Measurements from ENCODE around the gene PTPRN2. TPM values are rescaled to one million over a fixed set of nuclear protein-coding genes. Genes with fewer than 3 reads are reported as not detected.

The PTPRN2 gene
- total and polyA plus RNA-seq, 8 donors, result 12.2 to 49.2 (median 31.8) TPM

GRCh38 chr7:157602156-157602555 lies 985.5 kb downstream of the PTPRN2 start:
- Histone ChIP-seq H3K9me3 (no peaks in the 10 kb centered on the region), H3K4me1 (no peaks in the 10 kb centered on the region), H3K4me3 (no peak overlapping the region), H3K27me3 (no peaks in the 10 kb centered on the region), H3K27ac (no peak overlapping the region), H3K36me3 (no peaks in the 10 kb centered on the region)
- TF ChIP-seq CTCF (IDR thresholded peaks at IDR 0.05), result no peak
- FAIRE-seq, result no peak
- DNase-seq, result no peak
- intact Hi-C loops (cut with DNase I), result no loop called here
- 92 to 96% methylated on average over 15 of the region's 15 CpGs for WGBS, 2 donors
- no peak for ATAC-seq

GRCh38 chr7:157601530-157601929 lies 986.1 kb downstream of the PTPRN2 start:
- Histone ChIP-seq H3K4me1 (no peaks in the 10 kb centered on the region), H3K9me3 (no peaks in the 10 kb centered on the region), H3K36me3 (no peaks in the 10 kb centered on the region), H3K27ac (no peak overlapping the region), H3K27me3 (no peaks in the 10 kb centered on the region), H3K4me3 (no peak overlapping the region)
- FAIRE-seq (no peak), ATAC-seq (no peak), DNase-seq (peak in 1 of 6 donors; percentile 21)
- intact Hi-C loops (cut with DNase I), result no loop called here
- TF ChIP-seq CTCF (IDR thresholded peaks at IDR 0.05), result no peak
- 87 to 92% methylated on average over 11 of the region's 11 CpGs for WGBS, 2 donors

- Histone ChIP-seq H3K27ac (no peak overlapping the region), H3K4me1 (no peaks in the 10 kb centered on the region), H3K36me3 (no peaks in the 10 kb centered on the region), H3K27me3 (no peaks in the 10 kb centered on the region), H3K4me3 (no peak overlapping the region), H3K9me3 (no peaks in the 10 kb centered on the region)
- FAIRE-seq (no peak), ATAC-seq (no peak), DNase-seq (peak in 1 of 6 donors; percentile 38)
- intact Hi-C loops (cut with DNase I), result no loop called here
- WGBS, 2 donors, result 90 to 93% methylated on average over 4 of the region's 4 CpGs
- no peak for TF ChIP-seq CTCF (IDR thresholded peaks at IDR 0.05)
Measured at GRCh38 chr7:157599491-157599890, 988.1 kb downstream of the PTPRN2 start.

GRCh38 chr7:157597562-157597961 lies 990.1 kb downstream of the PTPRN2 start:
- no peak for DNase-seq
- FAIRE-seq, result no peak
- Histone ChIP-seq H3K9me3 (no peaks in the 10 kb centered on the region), H3K27me3 (no peaks in the 10 kb centered on the region), H3K4me3 (no peak overlapping the region), H3K27ac (no peak overlapping the region), H3K4me1 (no peaks in the 10 kb centered on the region), H3K36me3 (no peaks in the 10 kb centered on the region)
- intact Hi-C loops (cut with DNase I), result no loop called here
- TF ChIP-seq CTCF (IDR thresholded peaks at IDR 0.05), result no peak
- no peak for ATAC-seq
- 63 to 70% methylated on average over 7 of the region's 7 CpGs for WGBS, 2 donors

GRCh38 chr7:157596881-157597280 lies 990.7 kb downstream of the PTPRN2 start:
- TF ChIP-seq CTCF (IDR thresholded peaks at IDR 0.05), result no peak
- intact Hi-C loops (cut with DNase I), result no loop called here
- Histone ChIP-seq H3K27ac (no peak overlapping the region), H3K4me3 (no peak overlapping the region), H3K4me1 (no peaks in the 10 kb centered on the region), H3K9me3 (no peaks in the 10 kb centered on the region), H3K36me3 (no peaks in the 10 kb centered on the region), H3K27me3 (no peaks in the 10 kb centered on the region)
- FAIRE-seq, result no peak
- WGBS, 2 donors, result 77 to 81% methylated on average over 15 of the region's 15 CpGs
- DNase-seq, result no peak
- ATAC-seq, result no peak
